Stimulated activated CD4-positive, alpha-beta T cell treated with anti-CD3 and anti-CD28 coated beads, TNF-alpha, amount 100 ng/mL, for 4 hours (primary cell): ENCODE measurements around the gene ZBTB7A.
A peak's percentile ranks its signal among the peaks of the same experiment; 100 is the strongest.

Experiments
- DNase-seq, 3 experiments: peaks; one replicate each; pipeline ENCODE4 v3.0.0-alpha.2; 2020; ENCODE audit warnings: low read depth in 3 of 3

Gene ZBTB7A

DNA sequence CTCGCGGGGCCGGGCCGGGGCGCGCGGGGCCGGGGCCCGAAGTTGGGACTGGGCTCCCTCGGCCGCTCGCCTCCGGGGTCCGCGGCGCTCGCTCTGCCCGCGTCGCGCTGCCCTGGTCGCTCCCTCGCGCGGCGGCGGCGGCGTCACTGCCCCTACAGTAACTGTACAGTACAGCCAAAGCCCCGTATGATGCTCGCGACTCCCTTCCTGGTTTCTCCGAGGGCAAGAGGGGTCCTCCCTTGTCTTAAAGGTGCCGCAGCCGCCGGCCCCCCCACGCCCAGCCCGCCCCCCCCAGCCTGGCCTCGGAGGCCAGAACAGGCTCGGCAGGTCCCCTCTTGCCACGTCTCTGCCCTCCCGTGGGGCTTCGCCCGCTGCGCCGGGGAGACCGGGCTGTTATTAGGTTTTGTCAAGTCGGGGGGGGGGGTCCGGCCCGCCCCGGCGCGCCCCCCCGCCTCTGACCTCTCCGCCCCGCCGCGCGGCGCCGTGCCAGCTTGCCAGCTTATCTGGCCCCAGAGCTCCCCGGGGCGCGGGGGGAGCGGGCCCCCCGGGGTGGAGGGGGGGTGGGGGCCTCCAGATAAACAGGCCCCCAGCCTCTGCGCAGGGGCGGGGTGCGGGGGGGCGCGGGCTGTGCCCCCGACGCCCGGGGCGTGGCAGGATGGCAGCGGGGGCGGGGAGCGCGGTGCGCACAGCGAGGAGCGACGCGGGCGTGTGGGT lies at the start of gene ZBTB7A:
Gene ZBTB7A (minus strand): TSS at position 218 of the 714 bp plus-strand sequence. CDS start 11,667 bp downstream, outside the sequence.
- DNase-seq: peak; percentile 47 to 72 (median 65)

GRCh38 chr19:4115818-4116385 lies 49.2 kb upstream of the ZBTB7A start:
- DNase-seq: no peak

DNA sequence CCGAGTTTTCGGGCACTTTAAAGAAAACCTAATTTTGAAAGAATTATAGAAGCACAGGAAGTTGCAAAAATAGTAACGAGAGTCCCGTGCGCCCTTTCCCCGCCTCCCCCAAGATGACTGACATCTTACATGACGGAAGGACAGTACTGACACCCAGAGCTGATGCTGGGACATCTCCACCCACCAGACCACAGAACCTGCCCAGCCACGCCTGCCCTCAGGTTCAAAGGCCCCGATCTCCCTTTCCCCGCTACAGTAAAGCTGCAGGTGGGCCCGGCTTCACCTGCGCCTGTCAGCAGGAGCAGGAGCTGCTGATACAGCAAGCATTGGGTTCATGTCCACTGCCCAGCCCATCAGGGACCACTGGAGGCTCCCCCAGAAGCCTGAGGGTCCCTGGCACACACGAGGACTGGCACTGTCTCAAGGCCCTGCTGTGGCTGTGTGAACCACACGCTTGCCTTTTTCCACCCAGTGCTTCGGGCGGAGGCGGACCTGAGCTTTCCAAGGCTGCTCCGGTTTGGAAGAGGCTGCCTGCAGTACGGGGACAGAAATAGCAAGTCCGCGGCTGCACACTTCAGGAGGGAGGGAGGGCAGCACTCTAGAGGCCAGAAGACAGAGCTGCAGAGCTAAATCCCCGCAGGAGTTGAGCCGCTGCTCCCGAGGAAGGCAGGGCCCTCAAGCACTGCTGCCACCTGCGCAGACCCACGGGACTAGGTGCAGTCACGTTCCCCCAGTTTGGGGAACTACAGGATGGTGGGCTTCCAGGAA lies 48.5 kb upstream of the ZBTB7A start:
- peak in 1 of 3 experiments; percentile 23 for DNase-seq

DNA sequence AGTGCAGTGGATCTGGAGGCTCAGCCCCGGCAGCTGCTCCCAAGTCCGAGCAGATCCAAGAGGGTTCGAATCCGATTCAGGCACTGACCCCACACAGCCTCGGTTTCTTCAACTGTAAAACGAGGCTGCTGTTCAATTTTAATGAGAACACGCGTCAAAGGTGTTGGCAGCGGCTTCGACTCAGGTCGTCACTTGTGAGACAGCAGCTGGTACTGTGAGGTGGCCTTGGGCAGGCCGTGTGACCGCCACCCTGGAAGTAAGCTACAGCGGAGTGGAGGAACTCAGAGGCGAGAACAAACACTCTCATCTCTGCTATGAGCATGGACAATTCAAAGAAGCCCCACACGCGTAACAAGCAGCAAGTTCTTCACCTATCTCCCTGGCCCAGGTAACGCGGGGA lies 47.5 kb upstream of the ZBTB7A start:
- no peak for DNase-seq

- DNase-seq: no peak
These were observed 46.8 kb upstream of the ZBTB7A start for GRCh38 chr19:4113398-4114088.

DNA sequence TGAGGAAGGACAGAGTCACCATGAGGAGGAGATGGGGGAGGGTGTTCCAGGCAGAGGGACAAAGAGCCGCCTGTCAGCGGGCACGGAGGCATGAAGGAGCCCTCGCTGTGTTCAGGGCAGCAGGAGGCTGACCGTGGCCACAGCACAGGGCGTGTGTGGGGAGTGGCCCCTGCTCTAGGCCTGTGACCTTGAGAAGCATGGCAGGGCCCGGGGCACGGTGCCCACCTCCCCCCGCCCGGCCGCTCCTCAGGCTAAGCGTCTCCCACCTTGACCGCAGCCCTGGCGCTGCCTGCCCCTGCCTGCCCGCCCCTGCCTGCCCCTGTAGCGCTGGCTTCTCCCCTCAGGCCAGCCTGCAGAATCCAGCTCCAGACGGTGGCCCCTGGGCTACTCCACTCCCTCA lies 45.7 kb upstream of the ZBTB7A start:
- no peak for DNase-seq

GRCh38 chr19:4109626-4109945 lies 42.9 kb upstream of the ZBTB7A start:
- DNase-seq: no peak

DNA sequence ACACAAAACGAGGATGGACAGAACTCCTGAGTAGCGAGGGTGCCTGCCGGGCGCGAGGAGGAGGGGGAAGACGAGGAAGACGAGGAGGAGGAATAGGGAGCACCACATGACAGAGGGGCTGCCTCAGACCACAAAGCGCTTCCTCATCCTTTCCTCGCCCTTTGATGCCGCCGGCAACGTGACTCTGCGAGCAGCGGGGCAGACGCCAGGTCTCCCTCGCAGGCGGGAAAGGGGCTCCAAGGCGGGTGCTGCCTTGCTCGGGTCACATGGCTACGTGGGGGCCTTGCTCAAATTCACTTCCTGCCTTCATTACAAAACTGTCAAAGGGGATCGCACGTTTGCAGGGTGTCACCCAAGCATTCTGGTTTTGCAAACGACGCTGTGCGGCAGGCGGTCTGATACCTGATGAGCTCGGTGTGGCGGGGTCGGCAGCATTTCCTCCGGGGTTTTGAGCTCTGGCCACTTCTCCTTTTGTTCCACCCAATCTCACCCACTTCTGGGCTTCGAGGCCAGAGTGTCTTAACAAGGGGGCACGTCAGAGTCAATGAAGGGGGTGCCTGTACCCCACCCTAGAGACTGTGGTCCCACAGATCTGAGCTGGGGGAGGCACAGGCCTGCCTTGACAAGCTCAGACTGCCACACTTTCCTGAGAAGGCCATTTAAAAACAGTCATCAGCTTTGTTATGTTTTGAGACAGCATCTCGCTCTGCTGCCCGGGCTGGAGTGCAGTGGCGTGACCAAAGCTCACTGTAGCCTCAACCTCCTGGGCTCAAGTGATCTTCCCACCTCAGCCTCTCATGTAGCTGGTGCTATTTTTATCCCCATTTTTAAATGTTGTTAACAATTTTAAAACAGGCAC lies 42.3 kb upstream of the ZBTB7A start:
- DNase-seq: peak in 2 of 3 experiments; percentile 37 to 38

DNA sequence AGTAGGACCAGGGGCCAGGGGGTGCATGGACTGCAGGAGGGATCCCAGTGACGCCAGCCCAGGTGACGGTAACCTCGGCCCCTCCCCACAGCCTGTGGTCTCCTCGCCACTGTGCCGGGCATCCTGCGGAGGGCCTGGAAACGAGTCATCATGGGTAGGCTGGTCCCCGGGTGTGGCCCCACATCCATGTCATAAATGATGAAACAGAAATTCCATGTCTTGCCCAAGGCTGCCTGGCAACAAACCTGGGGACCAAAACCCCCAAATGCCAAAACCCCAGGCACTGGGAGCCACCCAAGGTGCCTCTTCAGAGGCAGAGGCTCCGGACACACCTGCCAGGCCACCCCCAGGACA lies 36.4 kb upstream of the ZBTB7A start:
- DNase-seq: no peak

DNA sequence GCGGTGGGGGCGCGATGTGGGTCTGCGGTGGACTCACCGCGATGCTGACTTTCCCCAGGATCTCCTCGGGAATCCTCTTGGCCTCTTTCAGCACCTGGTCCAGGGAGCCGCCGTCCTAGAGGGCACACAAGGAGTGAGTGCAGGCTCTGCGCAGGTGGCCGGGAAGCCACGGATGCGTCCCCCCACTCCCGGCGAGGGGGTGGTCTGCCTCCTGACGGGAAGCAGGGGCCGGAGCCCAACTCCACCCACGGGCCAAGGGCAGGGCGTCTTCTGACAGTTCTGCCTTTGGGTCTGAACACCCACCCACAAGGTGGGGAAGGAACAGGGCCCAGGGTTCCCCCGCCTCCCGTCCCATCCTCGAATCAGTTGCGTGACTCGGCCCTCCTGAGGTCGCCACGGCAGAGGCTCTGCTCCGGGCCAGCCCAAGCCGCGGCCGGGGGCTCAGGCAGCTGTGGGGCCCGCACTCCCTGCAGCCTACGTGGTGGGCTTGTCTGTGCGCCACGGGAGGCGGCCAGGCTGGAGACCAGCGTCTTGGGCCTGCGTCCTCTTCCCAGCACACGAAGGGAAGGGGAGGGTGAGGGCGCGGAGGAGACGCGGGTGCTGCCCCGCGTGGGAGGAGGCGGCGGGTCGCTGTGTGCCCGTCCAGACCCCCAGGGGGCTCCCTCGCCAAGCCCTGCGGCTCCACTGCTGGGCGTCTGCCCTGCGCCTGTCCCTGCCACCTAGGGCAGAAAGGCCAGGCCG lies 35.8 kb upstream of the ZBTB7A start:
- no peak for DNase-seq

GRCh38 chr19:4101496-4101770 lies 34.7 kb upstream of the ZBTB7A start:
- DNase-seq: no peak

DNA sequence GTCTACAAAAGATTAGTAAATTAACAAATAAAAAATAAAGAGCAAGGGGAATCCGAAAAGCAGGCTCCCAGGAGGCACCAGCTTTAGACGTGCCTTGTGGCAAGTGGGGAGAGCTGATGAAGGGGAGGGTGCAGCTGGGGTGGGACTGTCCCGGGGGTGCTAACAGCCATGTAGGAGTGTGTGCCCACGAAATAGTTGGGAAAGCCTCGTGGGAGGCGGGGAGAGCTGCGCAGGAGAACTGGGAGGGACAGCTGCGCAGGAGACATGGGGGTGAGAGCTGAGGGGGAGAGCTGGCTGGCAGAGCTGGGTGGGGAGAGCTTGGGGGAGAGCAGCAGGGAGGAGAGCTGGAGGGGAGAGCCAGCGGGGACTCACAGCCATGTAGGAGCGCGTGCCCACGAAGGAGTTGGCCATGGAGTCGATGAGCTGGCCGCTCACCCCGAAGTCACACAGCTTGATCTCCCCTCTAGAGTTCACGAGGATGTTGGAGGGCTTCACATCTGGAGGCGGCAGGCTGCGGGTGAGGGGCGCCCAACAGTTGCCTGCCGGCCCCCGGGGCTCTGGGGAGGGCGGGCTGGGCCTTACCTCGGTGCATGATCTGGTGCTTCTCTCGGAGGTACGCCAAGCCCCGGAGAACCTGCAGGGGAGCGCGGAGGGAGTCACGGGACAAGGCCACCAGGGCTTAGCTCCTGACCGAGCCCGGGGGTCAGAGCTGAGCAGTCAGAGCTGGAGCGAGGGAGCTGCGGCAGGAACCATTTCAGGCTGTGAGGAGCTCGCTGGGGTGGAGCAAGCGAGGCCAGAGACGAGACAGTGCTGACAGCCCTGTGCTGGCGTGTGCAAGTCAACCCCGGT lies 34.2 kb upstream of the ZBTB7A start:
- DNase-seq: no peak

DNA sequence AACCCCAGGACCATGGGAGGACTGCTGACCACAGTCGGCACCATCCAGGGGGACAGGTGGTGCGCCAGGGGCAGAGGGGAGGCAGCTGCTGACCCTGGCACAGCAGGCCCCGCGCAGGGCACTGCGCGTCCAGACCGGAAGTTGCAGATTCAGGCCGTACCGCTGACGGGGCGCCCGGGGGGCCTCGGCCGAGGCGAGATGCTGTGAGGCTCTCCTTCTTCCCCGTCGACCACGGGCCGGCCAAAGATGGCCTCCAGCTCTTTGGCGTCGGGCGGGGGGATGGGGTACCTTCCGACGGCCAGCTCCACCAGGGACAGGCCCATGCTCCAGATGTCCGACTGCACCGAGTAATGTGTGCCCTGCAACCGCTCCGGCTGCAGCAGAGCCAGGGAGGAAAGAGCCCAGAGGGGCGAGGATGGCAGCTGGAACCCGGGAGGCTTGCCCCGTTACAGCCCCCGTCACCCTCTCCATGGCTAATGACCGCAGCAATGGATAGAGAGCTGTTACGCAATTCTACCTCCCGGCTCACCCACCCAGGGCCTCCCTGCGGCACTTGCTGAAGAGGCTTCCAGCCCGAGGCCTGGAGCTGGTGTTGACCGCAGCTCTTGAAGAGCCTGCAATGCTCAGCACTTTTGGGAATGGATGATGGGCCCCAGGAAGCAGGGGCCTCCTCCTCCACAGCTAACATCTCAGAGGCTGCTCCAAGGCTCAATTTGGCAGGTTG lies 32.5 kb upstream of the ZBTB7A start:
- DNase-seq: no peak

DNA sequence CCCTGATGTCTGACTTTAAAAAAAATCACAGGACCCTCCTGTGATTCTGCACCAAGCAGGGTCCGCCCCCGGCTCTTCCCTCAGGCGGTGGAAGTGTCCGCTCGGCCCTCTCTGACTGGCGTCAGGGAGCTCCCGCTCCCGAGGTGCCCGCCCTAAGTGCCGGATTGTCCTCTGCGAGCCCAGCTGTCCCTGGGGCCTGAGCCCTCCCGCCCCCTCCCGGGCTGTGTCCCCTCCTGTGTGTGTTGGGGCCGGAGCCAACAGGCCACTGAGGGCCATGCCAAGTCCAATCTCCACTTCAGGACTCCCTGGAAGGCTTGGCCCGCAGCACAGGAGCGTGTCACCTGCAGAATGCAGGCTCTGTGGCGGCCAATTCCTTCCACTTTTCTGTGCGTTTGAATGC lies 31.8 kb upstream of the ZBTB7A start:
- no peak for DNase-seq

DNA sequence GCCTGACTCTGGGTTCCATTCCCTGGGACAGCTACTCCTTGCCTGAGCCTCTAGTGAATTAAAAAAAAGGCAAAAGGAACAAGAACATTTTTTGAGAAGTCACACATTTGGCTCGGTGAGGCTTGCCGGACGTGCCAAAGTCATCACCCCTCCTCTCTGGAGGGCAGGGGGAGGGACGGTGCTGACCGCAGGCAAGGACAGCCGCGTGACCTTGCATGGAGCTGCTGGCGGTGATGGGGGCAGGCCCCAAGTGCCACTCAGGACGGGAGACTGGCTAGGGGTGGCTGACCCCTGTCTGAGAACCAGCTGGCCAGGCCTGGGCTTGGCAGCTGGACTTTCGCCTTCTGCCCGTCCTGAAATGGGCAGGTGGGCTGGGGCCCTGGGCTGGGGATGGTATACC lies 30.8 kb upstream of the ZBTB7A start:
- no peak for DNase-seq

- no peak for DNase-seq
These were observed 29.6 kb upstream of the ZBTB7A start for GRCh38 chr19:4096049-4096892.

DNA sequence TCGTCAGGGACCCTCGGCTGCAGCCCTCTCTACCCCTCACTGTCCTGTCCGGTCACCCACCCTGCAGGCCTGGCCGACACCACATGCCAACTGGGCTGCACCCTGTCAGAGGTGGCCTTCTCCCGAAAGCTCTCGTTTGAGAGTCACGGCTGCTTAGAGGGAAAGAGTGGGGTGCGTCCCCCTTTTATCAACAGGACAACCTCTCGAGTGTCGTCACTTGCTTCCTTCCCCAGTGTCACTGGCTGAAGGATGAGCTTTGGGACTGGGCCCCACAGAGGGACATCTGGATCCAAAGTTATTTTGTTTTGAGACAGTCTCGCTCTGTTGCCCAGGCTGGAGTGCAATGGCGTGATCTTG lies 28.8 kb upstream of the ZBTB7A start:
- no peak for DNase-seq

DNA sequence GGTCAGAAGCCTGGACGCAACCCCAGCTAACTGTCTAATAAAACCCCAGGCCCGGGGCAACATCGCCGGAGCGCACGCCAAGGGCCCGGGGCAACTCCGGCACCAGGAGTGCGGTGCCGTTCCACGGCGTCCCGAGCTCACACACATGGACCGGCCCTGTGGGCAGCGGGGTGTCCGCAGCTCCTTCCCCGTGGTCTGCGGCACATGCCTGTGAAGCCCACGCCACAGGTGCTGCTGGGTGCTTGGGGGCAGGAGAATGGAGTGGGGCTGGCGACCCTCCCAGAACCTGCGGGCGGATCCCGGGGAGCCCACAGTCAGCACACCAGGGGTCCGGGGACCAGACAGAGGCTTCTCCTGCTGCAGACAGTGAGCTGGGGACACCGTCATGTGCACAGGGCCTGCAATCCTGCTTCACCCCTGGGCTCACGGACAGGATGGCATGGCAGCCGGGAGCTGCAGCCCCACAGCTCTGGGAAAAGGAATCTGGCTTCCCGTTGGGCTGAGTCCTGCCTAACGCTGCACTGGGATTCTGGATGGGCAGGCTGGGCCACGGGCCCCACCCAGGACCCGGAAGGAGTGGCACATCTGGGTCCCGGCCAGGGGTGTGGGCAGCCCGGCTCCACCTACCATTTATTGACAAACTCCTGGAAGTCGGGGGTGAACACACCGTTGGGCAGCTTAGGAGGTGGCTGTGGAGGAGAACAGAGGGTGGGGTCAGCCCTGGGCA lies 28.2 kb upstream of the ZBTB7A start:
- no peak for DNase-seq
